Neural crest cell (in vitro differentiated cells): Measurements from ENCODE around the gene FBLL1. TPM values are rescaled to one million over a fixed set of nuclear protein-coding genes. Genes with fewer than 3 reads are reported as not detected.

ENCODE experiments used
- microRNA-seq: library from miRNA; unstranded; fragments of <30 nt; microRNA quantifications from one replicate; pipeline ENCODE4, GENCODE V29; 2020
- total RNA-seq: library from RNA; stranded (reverse); gene quantifications from 2 replicates; pipeline ENCODE4 v1.2.1, GENCODE V29; 2021

FBLL1 gene
- total RNA-seq, 1 donor from 2014 or later = 7.3 TPM

Small RNAs within 50 kb of the gene (microRNA-seq; reads per million reads assigned to microRNA genes)
- gene MIR103A1 (not detected), gene MIR103B1 (not detected)

Other genes with a start within 250 kb of the FBLL1 start
- 13.3 and 13.7 TPM in 2 replicates for gene WWC1, start 237.7 kb upstream of the FBLL1 start, total RNA-seq
- 82.1 and 87.6 TPM in 2 replicates for gene RARS1, start 42.8 kb upstream of the FBLL1 start, total RNA-seq
- gene PANK3, start 50.1 kb downstream of the FBLL1 start, total RNA-seq = 121 and 135 TPM in 2 replicates